Uterus (tissue), 4 donors: Measurements from ENCODE around the gene AAK1. TPM values are rescaled to one million over a fixed set of nuclear protein-coding genes. Genes with fewer than 3 reads are reported as not detected.

Experiments used
- DNase-seq, 2 donors: peaks; one replicate each; pipeline ENCODE4 v3.0.0-alpha.2; 2019 to 2020
- H3K27ac ChIP-seq, 2 donors: fragments of 200-600 bp; sonication (generic); 1 replicate in 1 of 2; 2 replicates in 1 of 2; pipeline ENCODE4 v1.5.1; 2016 to 2018
- H3K27me3 ChIP-seq, 2 donors: fragments of 200-600 bp; sonication (generic); one replicate each; pipeline ENCODE4 v1.5.1; 2018 to 2019; ENCODE audit warnings: control low read depth in 1 of 2
- H3K36me3 ChIP-seq, 2 donors: fragments of 200-600 bp; sonication (generic); one replicate each; pipeline ENCODE4 v1.5.1; 2019; ENCODE audit warnings: control low read depth in 1 of 2
- H3K4me1 ChIP-seq, 2 donors: fragments of 200-600 bp; sonication (generic); one replicate each; pipeline ENCODE4 v1.5.1; 2018 to 2019; ENCODE audit warnings: control low read depth in 1 of 2
- H3K4me3 ChIP-seq, 2 donors: fragments of 200-600 bp; sonication (generic); 1 replicate in 1 of 2; 2 replicates in 1 of 2; pipeline ENCODE4 v1.5.1; 2018 to 2019; ENCODE audit warnings: mild to moderate bottlenecking in 1 of 2
- H3K9me3 ChIP-seq, 2 donors: fragments of 200-600 bp; sonication (generic); one replicate each; pipeline ENCODE4 v1.5.1; 2019; ENCODE audit warnings: control low read depth in 1 of 2
- POLR2A ChIP-seq, 2 donors: fragments of 450-650 bp; IDR thresholded peaks; one replicate each; pipeline ENCODE4 v1.6.1; 2016; ENCODE audit warnings: antibody characterized with exemption in 2 of 2, mild to moderate bottlenecking in 1 of 2, moderate library complexity in 1 of 2
- intact Hi-C: fragments of 100-400 bp; cut with DNase I; formaldehyde crosslinking; loops from one replicate; pipeline ENCODE4 v1.15.1; 2023; ENCODE audit warnings: low total_unique reads
- total RNA-seq, 4 donors: library from RNA; depleted of rRNA in 3 of 4; stranded (reverse); fragments of >200 nt in 3 of 4; gene quantifications; one replicate each; pipeline versions ENCODE4 v1.1.0 to v1.2.4, GENCODE V29; 2014 to 2023
- TF ChIP-seq, protein P1 (sequence below), 4 experiments: fragments of 200-600 bp in 2 of 4; fragments of 450-650 bp in 2 of 4; sonication (generic) in 2 of 4; IDR thresholded peaks; one replicate each; pipeline ENCODE4 v1.5.1; 2016 to 2019; ENCODE audit warnings: antibody characterized with exemption in 4 of 4, mild to moderate bottlenecking in 2 of 4, moderate library complexity in 1 of 4
- donor health status: DM: yes; HTN: yes; CAD: no.

AAK1 gene
- total RNA-seq, 4 donors from 2014 or later = 13.1 to 66.3 (median 32.5) TPM

DNA sequence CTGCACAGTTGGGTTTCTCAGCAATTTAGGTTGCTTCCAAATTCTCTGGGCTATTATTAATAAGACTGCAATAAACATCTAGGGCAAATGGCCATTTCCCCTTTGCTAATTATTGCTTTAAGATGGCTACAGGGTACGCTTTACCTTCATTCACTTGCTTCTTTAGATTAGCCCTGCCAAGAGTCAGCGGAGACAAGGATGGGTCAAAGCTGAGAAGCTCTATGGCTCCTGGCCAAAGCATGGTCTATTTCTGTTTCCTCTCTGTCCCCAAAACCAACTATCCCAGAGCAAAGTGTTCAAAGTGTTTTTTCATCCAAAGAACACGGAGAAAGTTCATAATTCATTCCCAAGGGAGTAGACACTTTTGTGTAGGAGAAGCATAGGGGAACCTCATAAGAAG is 131.1 kb downstream of the AAK1 start:
- intact Hi-C loops = no loop called here
- no peaks in the 10 kb centered on the region for H3K36me3 ChIP-seq
- no peak for DNase-seq
- H3K9me3 ChIP-seq = no peaks in the 10 kb centered on the region
- H3K4me3 ChIP-seq = no peak overlapping the region
- H3K27me3 ChIP-seq = no peaks in the 10 kb centered on the region
- H3K27ac ChIP-seq = no peak overlapping the region
- TF ChIP-seq, protein P1, sequence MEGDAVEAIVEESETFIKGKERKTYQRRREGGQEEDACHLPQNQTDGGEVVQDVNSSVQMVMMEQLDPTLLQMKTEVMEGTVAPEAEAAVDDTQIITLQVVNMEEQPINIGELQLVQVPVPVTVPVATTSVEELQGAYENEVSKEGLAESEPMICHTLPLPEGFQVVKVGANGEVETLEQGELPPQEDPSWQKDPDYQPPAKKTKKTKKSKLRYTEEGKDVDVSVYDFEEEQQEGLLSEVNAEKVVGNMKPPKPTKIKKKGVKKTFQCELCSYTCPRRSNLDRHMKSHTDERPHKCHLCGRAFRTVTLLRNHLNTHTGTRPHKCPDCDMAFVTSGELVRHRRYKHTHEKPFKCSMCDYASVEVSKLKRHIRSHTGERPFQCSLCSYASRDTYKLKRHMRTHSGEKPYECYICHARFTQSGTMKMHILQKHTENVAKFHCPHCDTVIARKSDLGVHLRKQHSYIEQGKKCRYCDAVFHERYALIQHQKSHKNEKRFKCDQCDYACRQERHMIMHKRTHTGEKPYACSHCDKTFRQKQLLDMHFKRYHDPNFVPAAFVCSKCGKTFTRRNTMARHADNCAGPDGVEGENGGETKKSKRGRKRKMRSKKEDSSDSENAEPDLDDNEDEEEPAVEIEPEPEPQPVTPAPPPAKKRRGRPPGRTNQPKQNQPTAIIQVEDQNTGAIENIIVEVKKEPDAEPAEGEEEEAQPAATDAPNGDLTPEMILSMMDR (IDR thresholded peaks at IDR 0.05) = no peak
- TF ChIP-seq POLR2A (IDR thresholded peaks at IDR 0.05) = no peak
- no peaks in the 10 kb centered on the region for H3K4me1 ChIP-seq

DNA sequence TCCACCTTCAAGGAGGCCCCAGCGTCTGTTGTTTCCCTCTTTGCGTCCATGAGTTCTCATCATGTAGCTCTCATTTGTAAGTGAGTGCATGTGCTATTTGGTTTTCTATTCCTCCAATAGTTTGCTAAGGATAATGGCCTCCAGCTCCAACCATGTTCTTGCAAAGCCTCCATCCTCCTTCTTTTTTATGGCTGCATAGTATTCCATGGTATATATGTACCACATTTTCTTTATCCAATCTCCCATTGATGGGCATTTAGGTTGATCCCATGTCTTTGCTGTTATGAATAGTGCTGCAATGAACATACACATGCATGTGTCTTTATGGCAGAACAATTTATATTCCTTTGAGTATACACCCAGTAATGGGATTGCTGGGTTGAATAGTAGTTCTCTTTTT is 133.3 kb downstream of the AAK1 start:
- no peaks in the 10 kb centered on the region for H3K36me3 ChIP-seq

DNA sequence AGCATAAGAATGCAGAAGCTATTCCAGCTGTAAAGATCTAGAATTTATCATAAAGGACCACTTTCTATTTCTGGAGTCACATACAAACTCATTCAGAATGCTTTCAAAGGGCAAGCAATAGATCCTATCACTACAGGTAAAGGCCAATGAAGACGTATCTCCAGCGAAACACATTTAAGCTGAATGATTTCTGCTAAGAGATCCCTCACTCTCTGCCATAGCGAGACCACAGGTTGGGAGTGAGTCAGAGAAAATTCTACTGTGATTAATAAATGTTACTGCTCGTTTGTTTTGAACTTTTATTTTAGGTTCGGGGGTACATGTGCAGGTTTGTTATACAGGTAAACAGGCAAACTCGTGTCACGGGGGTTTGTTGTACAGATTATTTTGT is 133.8 kb downstream of the AAK1 start:
- no peaks in the 10 kb centered on the region for H3K36me3 ChIP-seq

More for the DNA sequence above, 133.3 kb downstream of the AAK1 start:
- no peaks in the 10 kb centered on the region for H3K9me3 ChIP-seq
- DNase-seq = no peak
- no peak for TF ChIP-seq POLR2A (IDR thresholded peaks at IDR 0.05)
- TF ChIP-seq, protein P1 (IDR thresholded peaks at IDR 0.05) = no peak
- H3K27me3 ChIP-seq = no peaks in the 10 kb centered on the region
- no peak overlapping the region for H3K27ac ChIP-seq
- H3K4me3 ChIP-seq = no peak overlapping the region
- intact Hi-C loops = no loop called here
- no peaks in the 10 kb centered on the region for H3K4me1 ChIP-seq

DNA sequence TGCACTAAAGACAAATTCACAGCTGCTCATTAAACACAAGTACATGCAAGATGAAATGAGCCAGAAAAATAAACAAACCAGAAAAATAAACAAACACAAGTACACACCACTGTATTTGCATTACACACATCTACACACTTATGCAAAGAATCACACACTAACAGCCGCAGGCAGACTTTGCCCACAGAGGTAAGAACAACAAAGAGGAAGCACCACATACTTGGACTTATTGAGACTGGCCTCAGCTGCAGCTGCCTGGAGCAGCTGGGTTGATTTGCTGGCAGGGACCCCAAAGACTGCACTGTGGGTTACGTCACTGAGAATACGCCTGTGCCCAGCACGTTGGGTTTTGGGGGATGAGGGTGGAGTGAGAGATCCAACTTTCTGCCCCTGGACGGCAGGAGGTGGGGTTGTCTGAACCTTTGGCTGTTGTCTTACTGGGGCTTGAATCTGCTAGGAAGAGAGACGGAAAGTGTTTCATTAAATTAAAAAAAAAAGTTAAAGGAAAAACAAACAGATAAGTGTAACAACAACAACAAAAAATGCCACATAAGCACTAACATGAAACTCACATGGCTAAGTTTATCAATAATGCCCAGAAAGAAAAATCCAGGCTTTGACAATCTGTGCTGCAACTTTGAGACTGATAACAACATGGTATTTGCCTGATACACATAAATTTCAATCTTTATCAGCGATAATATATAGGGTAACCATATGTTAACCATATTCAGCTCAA is 134.4 kb downstream of the AAK1 start:
- intact Hi-C loops = no loop called here
- Histone ChIP-seq H3K27me3 (no peaks in the 10 kb centered on the region), H3K36me3 (no peaks in the 10 kb centered on the region), H3K27ac (no peak overlapping the region), H3K4me1 (no peaks in the 10 kb centered on the region), H3K4me3 (no peak overlapping the region), H3K9me3 (no peaks in the 10 kb centered on the region)
- no peak for TF ChIP-seq POLR2A (IDR thresholded peaks at IDR 0.05)
- TF ChIP-seq, protein P1 (IDR thresholded peaks at IDR 0.05) = no peak
- no peak for DNase-seq

More for the DNA sequence above, 133.8 kb downstream of the AAK1 start:
- intact Hi-C loops = no loop called here
- no peak for DNase-seq
- Histone ChIP-seq H3K27me3 (no peaks in the 10 kb centered on the region), H3K9me3 (no peaks in the 10 kb centered on the region), H3K4me1 (no peaks in the 10 kb centered on the region), H3K4me3 (no peak overlapping the region), H3K27ac (no peak overlapping the region)
- no peak for TF ChIP-seq POLR2A (IDR thresholded peaks at IDR 0.05)
- TF ChIP-seq, protein P1 (IDR thresholded peaks at IDR 0.05) = no peak

- Histone ChIP-seq H3K4me1 (no peaks in the 10 kb centered on the region), H3K27me3 (no peaks in the 10 kb centered on the region), H3K4me3 (no peak overlapping the region), H3K27ac (no peak overlapping the region), H3K36me3 (no peaks in the 10 kb centered on the region), H3K9me3 (no peaks in the 10 kb centered on the region)
- TF ChIP-seq, protein P1 (IDR thresholded peaks at IDR 0.05) = no peak
- TF ChIP-seq POLR2A (IDR thresholded peaks at IDR 0.05) = no peak
- no peak for DNase-seq
- intact Hi-C loops = no loop called here
Observed at GRCh38 chr2:69505710-69506109, 137.8 kb downstream of the AAK1 start.
